Activated CD4-positive, alpha-beta memory T cell treated with anti-CD3 and anti-CD28 coated beads for 36 hours (primary cell): ENCODE measurements around the gene MVP. TPM values are rescaled to one million over a fixed set of nuclear protein-coding genes. Genes with fewer than 3 reads are reported as not detected.
"Not testable (repeated sequence)": the region's sequence is repeated elsewhere in the genome, so short reads cannot be mapped to it uniquely, and the experiment has no call there.

Source experiments
- CTCF ChIA-PET: fragments of 350-600 bp; sonication (Branson Sonifier 250); formaldehyde crosslinking; loops from one replicate; lab custom pipeline; 2021; ENCODE audit warnings: antibody characterized with exemption, inconsistent platforms; lab: Charles Lee
- POLR2A ChIA-PET: fragments of 350-600 bp; sonication (Branson Sonifier 250); formaldehyde crosslinking; loops from one replicate; lab custom pipeline; 2021; ENCODE audit warnings: antibody characterized with exemption; lab: Charles Lee
- DNase-seq: peaks from one replicate; pipeline ENCODE4 v3.0.0-alpha.2; 2020
- H3K27ac Mint-ChIP-seq: one replicate; pipeline ENCODE4 v1.8.0; 2021; ENCODE audit warnings: mixed read lengths
- H3K27me3 Mint-ChIP-seq: one replicate; pipeline ENCODE4 v1.8.0; 2021; ENCODE audit warnings: mixed read lengths
- H3K36me3 Mint-ChIP-seq: one replicate; pipeline ENCODE4 v1.8.0; 2021; ENCODE audit warnings: mixed read lengths
- H3K4me1 Mint-ChIP-seq: one replicate; pipeline ENCODE4 v1.8.0; 2021; ENCODE audit warnings: low read depth, mixed read lengths
- H3K4me3 Mint-ChIP-seq: one replicate; pipeline ENCODE4 v1.8.0; 2021; ENCODE audit warnings: mild to moderate bottlenecking, mixed read lengths
- H3K9me3 Mint-ChIP-seq: one replicate; pipeline ENCODE4 v1.8.0; 2021; ENCODE audit warnings: mixed read lengths
- intact Hi-C: fragments of 100-400 bp; cut with micrococcal nuclease; formaldehyde crosslinking; loops from one replicate; pipeline ENCODE4 v1.15.1; 2023
- total RNA-seq, 2 experiments: library from RNA; stranded (reverse); gene quantifications; one replicate each; pipeline ENCODE4 v1.2.3, GENCODE V29; 2021

MVP gene
- total RNA-seq, 2 experiments from 2014 or later: 149 to 156 TPM

GRCh38 chr16:29826342-29826695, 6.1 kb downstream of the MVP start:
- peaks cover 8% of the 10 kb centered on the region for H3K36me3 Mint-ChIP-seq
- no peaks in the 10 kb centered on the region for H3K27me3 Mint-ChIP-seq
- no peaks in the 10 kb centered on the region for H3K9me3 Mint-ChIP-seq
- H3K4me1 Mint-ChIP-seq: peaks cover 69% of the 10 kb centered on the region
- CTCF ChIA-PET: interaction anchor here (0.6 to 4.6 kb wide), 9 partner anchors 8 to 359 kb away, joined by 3 to 47 read pairs (median 4); partner anchors contain the start of genes PAGR1 and PRRT2
- intact Hi-C loops: loop anchor here (5.0 to 10.0 kb wide), 3 partner anchors 548 to 1002 kb away; partner anchors contain the start of genes ATXN2L, ITGAL, MYL11 and TBC1D10B
- H3K4me3 Mint-ChIP-seq: peak overlapping the region; percentile 70
- no peak for DNase-seq
- POLR2A ChIA-PET: interaction anchor here (0.7 to 3.1 kb wide), 8 partner anchors 9 to 308 kb away, joined by 3 to 17 read pairs (median 5); partner anchors contain the start of genes KIF22, PAGR1 and PRRT2
- H3K27ac Mint-ChIP-seq: peak overlapping the region; percentile 96

- H3K27me3 Mint-ChIP-seq: no peaks in the 10 kb centered on the region
- POLR2A ChIA-PET: no interaction called here
- H3K27ac Mint-ChIP-seq: no peak overlapping the region
- DNase-seq: no peak
- H3K4me1 Mint-ChIP-seq: peaks cover 49% of the 10 kb centered on the region
- no peak overlapping the region for H3K4me3 Mint-ChIP-seq
- H3K9me3 Mint-ChIP-seq: no peaks in the 10 kb centered on the region
- CTCF ChIA-PET: no interaction called here
- intact Hi-C loops: no loop called here
- peaks cover 26% of the 10 kb centered on the region for H3K36me3 Mint-ChIP-seq
Observed at GRCh38 chr16:29830774-29831173, 10.5 kb downstream of the MVP start.

- Mint-ChIP-seq H3K36me3 (peaks cover 30% of the 10 kb centered on the region), H3K4me3 (no peak overlapping the region), H3K27ac (no peak overlapping the region), H3K27me3 (no peaks in the 10 kb centered on the region), H3K4me1 (peaks cover 42% of the 10 kb centered on the region), H3K9me3 (no peaks in the 10 kb centered on the region)
- POLR2A ChIA-PET: no interaction called here
- CTCF ChIA-PET: no interaction called here
- no peak for DNase-seq
- intact Hi-C loops: no loop called here
Observed at GRCh38 chr16:29831490-29831889, 11.2 kb downstream of the MVP start.

GRCh38 chr16:29833219-29833618, 13.0 kb downstream of the MVP start:
- H3K9me3 Mint-ChIP-seq, DNase-seq, intact Hi-C loops, H3K27ac Mint-ChIP-seq, H3K4me3 Mint-ChIP-seq, H3K27me3 Mint-ChIP-seq: not testable (repeated sequence)
- CTCF ChIA-PET: interaction anchor here (0.6 to 2.8 kb wide), 2 partner anchors 15 to 17 kb away, joined by 3 to 18 read pairs; no protein-coding TSS in a partner anchor
- POLR2A ChIA-PET: interaction anchor here (0.6 kb wide), 1 partner anchor 33 kb away, joined by 4 read pairs; no protein-coding TSS in a partner anchor
- Mint-ChIP-seq H3K36me3 (peaks cover 41% of the 10 kb centered on the region), H3K4me1 (peaks cover 27% of the 10 kb centered on the region)

DNA sequence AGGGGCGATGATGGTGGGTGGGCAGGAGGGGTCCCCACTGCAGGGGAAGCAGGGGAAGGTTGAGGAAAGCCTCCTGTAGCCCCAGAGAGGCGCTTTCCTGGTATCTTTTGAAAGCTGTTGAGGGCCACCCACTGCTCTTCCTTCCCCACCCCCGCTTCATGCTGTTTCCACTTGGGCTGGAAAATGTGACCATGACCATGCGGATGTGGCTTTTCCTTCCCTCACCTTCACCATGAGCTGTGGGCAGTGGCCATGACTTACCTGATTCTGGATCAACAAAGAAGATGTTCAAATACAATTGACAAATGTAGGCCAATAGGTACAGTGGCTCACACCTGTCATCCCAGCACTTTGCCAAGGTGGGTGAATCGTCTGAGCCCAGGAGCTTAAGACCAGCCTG, 13.8 kb downstream of the MVP start:
- Mint-ChIP-seq H3K36me3 (peaks cover 41% of the 10 kb centered on the region), H3K27ac (peak overlapping the region; percentile 18), H3K9me3 (no peaks in the 10 kb centered on the region), H3K4me1 (peaks cover 22% of the 10 kb centered on the region), H3K4me3 (no peak overlapping the region), H3K27me3 (no peaks in the 10 kb centered on the region)
- ChIA-PET CTCF (interaction anchor here (2.8 kb wide), 1 partner anchor 14 kb away, joined by 18 read pairs; no protein-coding TSS in a partner anchor), POLR2A (interaction anchor here (1.6 kb wide), 1 partner anchor 14 kb away, joined by 3 read pairs; the partner anchor contains the start of gene MVP)
- peak; percentile 60 for DNase-seq
- intact Hi-C loops: no loop called here

DNA sequence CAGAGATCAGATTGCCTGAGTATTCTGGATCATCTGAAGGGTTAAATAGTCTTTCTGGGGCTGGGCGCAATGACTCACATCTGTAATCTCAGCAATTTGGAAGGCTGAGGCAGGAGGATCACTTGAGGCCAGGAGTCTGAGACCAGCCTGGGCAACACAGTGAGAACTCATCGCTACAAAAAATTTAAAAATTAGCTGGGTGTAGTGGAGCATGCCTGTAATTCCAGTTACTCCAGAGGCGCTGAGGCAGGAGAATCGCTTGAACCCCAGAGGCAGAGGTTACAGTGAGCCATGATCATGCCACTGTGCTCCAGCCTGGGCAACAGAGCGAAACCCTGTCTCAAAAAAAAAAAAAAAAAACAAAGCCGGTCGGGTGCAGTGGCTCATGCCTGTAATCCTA, 15.7 kb downstream of the MVP start:
- H3K4me3 Mint-ChIP-seq: no peak overlapping the region
- no peak for DNase-seq
- intact Hi-C loops: no loop called here
- H3K27me3 Mint-ChIP-seq: no peaks in the 10 kb centered on the region
- ChIA-PET POLR2A (no interaction called here), CTCF (no interaction called here)
- peaks cover 14% of the 10 kb centered on the region for H3K4me1 Mint-ChIP-seq
- peaks cover 45% of the 10 kb centered on the region for H3K36me3 Mint-ChIP-seq
- no peak overlapping the region for H3K27ac Mint-ChIP-seq
- no peaks in the 10 kb centered on the region for H3K9me3 Mint-ChIP-seq

DNA sequence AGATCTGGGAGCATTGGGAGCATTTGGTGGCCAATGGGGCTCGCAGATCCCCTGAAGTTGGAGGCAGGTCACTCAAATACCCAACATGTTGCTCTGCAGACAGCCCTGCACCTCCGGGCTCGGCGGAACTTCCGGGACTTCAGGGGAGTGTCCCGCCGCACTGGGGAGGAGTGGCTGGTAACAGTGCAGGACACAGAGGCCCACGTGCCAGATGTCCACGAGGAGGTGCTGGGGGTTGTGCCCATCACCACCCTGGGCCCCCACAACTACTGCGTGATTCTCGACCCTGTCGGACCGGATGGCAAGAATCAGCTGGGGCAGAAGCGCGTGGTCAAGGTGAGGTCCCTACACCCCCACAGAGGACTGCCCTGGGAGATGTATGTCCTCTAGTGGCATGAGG, 16.4 kb downstream of the MVP start:
- intact Hi-C loops: no loop called here
- Mint-ChIP-seq H3K4me3 (no peak overlapping the region), H3K27me3 (no peaks in the 10 kb centered on the region), H3K27ac (no peak overlapping the region), H3K9me3 (no peaks in the 10 kb centered on the region), H3K4me1 (peaks cover 11% of the 10 kb centered on the region), H3K36me3 (peaks cover 43% of the 10 kb centered on the region)
- DNase-seq: no peak
- ChIA-PET POLR2A (no interaction called here), CTCF (interaction anchor here (4.4 kb wide), 1 partner anchor 12 kb away, joined by 24 read pairs; no protein-coding TSS in a partner anchor)

DNA sequence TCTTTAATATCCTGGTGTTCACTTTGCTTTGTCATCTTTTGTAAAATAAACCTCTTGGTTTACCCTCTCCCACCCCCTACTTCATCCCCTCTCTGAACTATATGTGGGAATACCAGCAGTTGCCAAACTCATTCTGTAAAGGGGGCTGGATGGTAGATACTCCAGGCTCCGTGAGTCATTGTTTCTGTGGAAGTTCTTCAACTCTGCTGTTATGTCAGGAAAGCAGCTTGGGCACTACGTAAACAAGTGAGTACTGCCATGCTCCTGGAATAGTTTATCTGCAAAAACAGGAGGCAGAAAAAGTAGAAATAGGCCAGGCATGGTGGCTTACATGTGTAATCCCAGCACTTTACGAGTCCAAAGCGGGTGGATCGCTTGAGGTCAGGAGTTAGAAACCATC, 17.6 kb downstream of the MVP start:
- H3K9me3 Mint-ChIP-seq: no peaks in the 10 kb centered on the region
- intact Hi-C loops: no loop called here
- H3K36me3 Mint-ChIP-seq: peaks cover 42% of the 10 kb centered on the region
- H3K4me3 Mint-ChIP-seq: no peak overlapping the region
- no peaks in the 10 kb centered on the region for H3K27me3 Mint-ChIP-seq
- H3K4me1 Mint-ChIP-seq: peaks cover 11% of the 10 kb centered on the region
- ChIA-PET CTCF (interaction anchor here (4.4 kb wide), 1 partner anchor 11 kb away, joined by 24 read pairs; no protein-coding TSS in a partner anchor), POLR2A (no interaction called here)
- H3K27ac Mint-ChIP-seq: peak overlapping the region; percentile 28
- no peak for DNase-seq

DNA sequence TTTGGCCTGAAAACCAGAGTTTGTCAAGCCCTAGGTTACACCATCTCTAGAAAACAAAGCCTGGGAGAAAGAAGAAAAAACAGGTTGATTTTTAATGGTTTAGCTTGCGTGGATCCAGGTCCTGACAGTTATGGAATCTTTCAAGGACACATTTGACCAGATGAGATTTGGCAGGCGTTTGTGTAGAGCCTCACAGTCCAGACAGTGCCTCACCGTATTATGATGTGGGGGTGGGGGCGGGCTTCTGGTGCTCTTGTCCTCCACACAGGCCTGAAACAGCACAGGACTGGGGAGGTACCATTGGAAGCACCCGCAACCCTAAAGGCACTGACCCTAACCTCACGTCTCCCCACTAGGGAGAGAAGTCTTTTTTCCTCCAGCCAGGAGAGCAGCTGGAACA, 19.6 kb downstream of the MVP start:
- CTCF ChIA-PET: interaction anchor here (4.4 kb wide), 1 partner anchor 9 kb away, joined by 24 read pairs; no protein-coding TSS in a partner anchor
- intact Hi-C loops: no loop called here
- Mint-ChIP-seq H3K9me3 (no peaks in the 10 kb centered on the region), H3K4me3 (no peak overlapping the region), H3K36me3 (peaks cover 34% of the 10 kb centered on the region), H3K4me1 (peaks cover 2% of the 10 kb centered on the region), H3K27ac (no peak overlapping the region), H3K27me3 (no peaks in the 10 kb centered on the region)
- no peak for DNase-seq
- POLR2A ChIA-PET: interaction anchor here (1.2 kb wide), 1 partner anchor 13 kb away, joined by 3 read pairs; no protein-coding TSS in a partner anchor

DNA sequence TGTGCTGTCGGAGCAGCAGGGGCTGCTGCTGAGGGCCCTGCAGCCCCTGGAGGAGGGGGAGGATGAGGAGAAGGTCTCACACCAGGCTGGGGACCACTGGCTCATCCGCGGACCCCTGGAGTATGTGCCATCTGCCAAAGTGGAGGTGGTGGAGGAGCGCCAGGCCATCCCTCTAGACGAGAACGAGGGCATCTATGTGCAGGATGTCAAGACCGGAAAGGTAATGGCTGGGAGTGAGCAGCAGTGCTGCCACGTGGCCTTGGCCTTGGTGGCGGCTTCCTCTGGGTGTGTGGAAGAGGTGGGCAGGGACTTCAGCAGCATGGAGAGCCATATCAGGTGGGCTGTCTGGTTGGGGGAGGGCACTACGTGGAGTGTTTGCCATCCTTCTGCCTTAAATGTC, 20.0 kb downstream of the MVP start:
- intact Hi-C loops: no loop called here
- Mint-ChIP-seq H3K9me3 (no peaks in the 10 kb centered on the region), H3K27ac (no peak overlapping the region), H3K36me3 (peaks cover 34% of the 10 kb centered on the region), H3K4me3 (no peak overlapping the region), H3K27me3 (no peaks in the 10 kb centered on the region), H3K4me1 (peaks cover 2% of the 10 kb centered on the region)
- ChIA-PET CTCF (interaction anchor here (4.4 kb wide), 1 partner anchor 8 kb away, joined by 24 read pairs; no protein-coding TSS in a partner anchor), POLR2A (no interaction called here)
- no peak for DNase-seq

GRCh38 chr16:29841631-29842030, 21.4 kb downstream of the MVP start:
- intact Hi-C loops: no loop called here
- Mint-ChIP-seq H3K4me1 (no peaks in the 10 kb centered on the region), H3K27me3 (no peaks in the 10 kb centered on the region), H3K4me3 (no peak overlapping the region), H3K36me3 (peaks cover 28% of the 10 kb centered on the region), H3K27ac (no peak overlapping the region), H3K9me3 (no peaks in the 10 kb centered on the region)
- DNase-seq: no peak
- CTCF ChIA-PET: no interaction called here
- POLR2A ChIA-PET: interaction anchor here (0.8 kb wide), 1 partner anchor 14 kb away, joined by 3 read pairs; no protein-coding TSS in a partner anchor

- Mint-ChIP-seq H3K36me3 (peaks cover 24% of the 10 kb centered on the region), H3K4me3 (no peak overlapping the region), H3K27ac (peak overlapping the region; percentile 8), H3K27me3 (no peaks in the 10 kb centered on the region), H3K4me1 (no peaks in the 10 kb centered on the region), H3K9me3 (no peaks in the 10 kb centered on the region)
- no peak for DNase-seq
- intact Hi-C loops: no loop called here
- POLR2A ChIA-PET: no interaction called here
- CTCF ChIA-PET: interaction anchor here (0.7 to 1.2 kb wide), 6 partner anchors 9 to 101 kb away, joined by 3 to 4 read pairs (median 3); no protein-coding TSS in a partner anchor
Observed at GRCh38 chr16:29842732-29843346, 22.6 kb downstream of the MVP start.
